Sigmoid colon (tissue), 4 donors: ENCODE data around the gene GEN1.

Source experiments
- EP300 ChIP-seq, 4 donors: sonication (generic); formaldehyde crosslinking; IDR thresholded peaks; one replicate each; pipeline ENCODE4 v1.6.1; 2017; ENCODE audit warnings: antibody characterized with exemption in 4 of 4
- POLR2A ChIP-seq, 2 donors: fragments of 450-650 bp; IDR thresholded peaks; one replicate each; pipeline ENCODE4 v1.6.1; 2016; ENCODE audit warnings: antibody characterized with exemption in 2 of 2, mild to moderate bottlenecking in 2 of 2, moderate library complexity in 2 of 2
- TF ChIP-seq, protein P1 (sequence below), 4 experiments: fragments of 450-650 bp in 3 of 4; fragments of 200-600 bp in 1 of 4; IDR thresholded peaks; one replicate each; pipeline ENCODE4 v1.5.1; 2016 to 2019; ENCODE audit warnings: antibody characterized with exemption in 4 of 4, mild to moderate bottlenecking in 3 of 4, moderate library complexity in 2 of 4

DNA sequence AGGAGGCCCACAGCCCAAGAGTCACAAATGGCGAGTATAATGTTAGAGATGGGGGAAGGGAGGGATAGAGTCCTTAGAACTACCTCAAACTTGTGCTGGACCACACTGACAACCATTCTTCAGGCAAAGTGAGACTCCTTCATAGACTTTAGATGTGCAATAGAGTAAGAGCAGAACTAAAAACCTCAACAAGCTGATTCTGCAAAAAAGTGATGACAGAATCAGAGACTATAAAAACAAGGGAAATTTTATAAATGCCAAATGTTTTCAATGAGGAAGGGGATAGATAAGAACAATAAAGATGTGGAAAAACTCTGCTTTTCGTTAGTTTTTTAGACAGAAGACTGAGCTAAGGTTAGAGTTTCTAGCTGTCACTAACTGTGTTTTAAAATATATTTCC is 18.1 kb upstream of the GEN1 start:
- TF ChIP-seq, protein P1, sequence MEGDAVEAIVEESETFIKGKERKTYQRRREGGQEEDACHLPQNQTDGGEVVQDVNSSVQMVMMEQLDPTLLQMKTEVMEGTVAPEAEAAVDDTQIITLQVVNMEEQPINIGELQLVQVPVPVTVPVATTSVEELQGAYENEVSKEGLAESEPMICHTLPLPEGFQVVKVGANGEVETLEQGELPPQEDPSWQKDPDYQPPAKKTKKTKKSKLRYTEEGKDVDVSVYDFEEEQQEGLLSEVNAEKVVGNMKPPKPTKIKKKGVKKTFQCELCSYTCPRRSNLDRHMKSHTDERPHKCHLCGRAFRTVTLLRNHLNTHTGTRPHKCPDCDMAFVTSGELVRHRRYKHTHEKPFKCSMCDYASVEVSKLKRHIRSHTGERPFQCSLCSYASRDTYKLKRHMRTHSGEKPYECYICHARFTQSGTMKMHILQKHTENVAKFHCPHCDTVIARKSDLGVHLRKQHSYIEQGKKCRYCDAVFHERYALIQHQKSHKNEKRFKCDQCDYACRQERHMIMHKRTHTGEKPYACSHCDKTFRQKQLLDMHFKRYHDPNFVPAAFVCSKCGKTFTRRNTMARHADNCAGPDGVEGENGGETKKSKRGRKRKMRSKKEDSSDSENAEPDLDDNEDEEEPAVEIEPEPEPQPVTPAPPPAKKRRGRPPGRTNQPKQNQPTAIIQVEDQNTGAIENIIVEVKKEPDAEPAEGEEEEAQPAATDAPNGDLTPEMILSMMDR (IDR thresholded peaks at IDR 0.05), result no peak
- TF ChIP-seq POLR2A (IDR thresholded peaks at IDR 0.05), result no peak
- no peak for TF ChIP-seq EP300 (IDR thresholded peaks at IDR 0.05)
